Endothelial cell of umbilical vein (primary cell): ENCODE results near the gene ACTA2. TPM values are rescaled to one million over a fixed set of nuclear protein-coding genes. Genes with fewer than 3 reads are reported as not detected.

ENCODE experiments used
- BruUV-seq: library from RNA; stranded (reverse); fragments of 400-500 nt; replicated peaks from 2 replicates; lab custom pipeline; 2021; lab: Mats Ljungman, UMichigan
- CTCF ChIA-PET: fragments of 300-600, 350-600 bp; sonication (Branson Sonifier 250); formaldehyde crosslinking; loops from one replicate; lab custom pipeline; 2021; ENCODE audit warnings: antibody characterized with exemption, inconsistent platforms; lab: Charles Lee
- POLR2A ChIA-PET: fragments of 300-600, 350-600 bp; sonication (Branson Sonifier 250); formaldehyde crosslinking; loops from one replicate; lab custom pipeline; 2021; ENCODE audit warnings: antibody characterized with exemption, inconsistent platforms; lab: Charles Lee
- DNase-seq: peaks from one replicate; pipeline ENCODE4 v3.0.0-alpha.2; 2011; ENCODE audit warnings: low read depth, low spot score
- FAIRE-seq: peaks from 2 replicates; lab custom pipeline; 2011; peaks lifted over from hg19 to GRCh38; lab: Jason Lieb, UNC
- H2AFZ ChIP-seq: 2 replicates; pipeline ENCODE4 v1.6.0; 2012; ENCODE audit warnings: low read depth, low read length, control low read depth, inconsistent platforms
- H3K27ac ChIP-seq: 2 replicates; pipeline ENCODE4 v1.5.1; 2011; ENCODE audit warnings: low read depth, mild to moderate bottlenecking, control low read depth, low read length, moderate library complexity; ENCODE audit not compliant: insufficient read depth
- H3K27me3 ChIP-seq, 2 experiments: 2 replicates each; pipeline versions ENCODE4 v1.6.0 to v1.6.1; 2011; ENCODE audit warnings: low read length in 2 of 2, mixed read lengths in 1 of 2; ENCODE audit not compliant: control insufficient read depth in 2 of 2, insufficient read depth in 2 of 2
- H3K36me3 ChIP-seq, 2 experiments: 2 replicates in 1 of 2; 3 replicates in 1 of 2; pipeline ENCODE4 v1.5.1; 2011; ENCODE audit warnings: low read length in 2 of 2, mild to moderate bottlenecking in 1 of 2, moderate library complexity in 1 of 2; ENCODE audit not compliant: control insufficient read depth in 2 of 2, insufficient read depth in 2 of 2; ENCODE audit errors: extremely low read depth in 1 of 2
- H3K4me1 ChIP-seq: 3 replicates; pipeline ENCODE4 v1.5.1; 2011; ENCODE audit warnings: mild to moderate bottlenecking, low read length; ENCODE audit not compliant: control insufficient read depth, insufficient read depth; ENCODE audit errors: extremely low read depth
- H3K4me2 ChIP-seq: 2 replicates; pipeline ENCODE4 v1.6.1; 2011; ENCODE audit warnings: low read length, control low read depth, mixed read lengths; ENCODE audit not compliant: insufficient read depth
- H3K4me3 ChIP-seq, 3 experiments: fragments of 200-600 bp in 1 of 3; sonication (generic), shearing (Covaris generic) in 1 of 3; replicated peaks in 1 of 3; 2 replicates each; pipeline ENCODE4 v1.5.1; 2011 to 2016; ENCODE audit warnings: control low read depth in 3 of 3, low read length in 3 of 3, mild to moderate bottlenecking in 2 of 3, inconsistent platforms in 1 of 3, low read depth in 1 of 3, moderate library complexity in 1 of 3; ENCODE audit not compliant: insufficient read depth in 1 of 3
- H3K79me2 ChIP-seq: 2 replicates; pipeline ENCODE4 v1.6.0; 2012; ENCODE audit warnings: low read length, inconsistent platforms; ENCODE audit not compliant: control insufficient read depth, insufficient read depth
- H3K9ac ChIP-seq: replicated peaks from 2 replicates; pipeline ENCODE3; 2011; ENCODE audit warnings: low read length, control low read depth; ENCODE audit not compliant: insufficient read depth; ENCODE audit errors: extremely low read depth
- H3K9me1 ChIP-seq: replicated peaks from 3 replicates; pipeline ENCODE4 v1.6.0; 2011; ENCODE audit warnings: mild to moderate bottlenecking, low read length; ENCODE audit not compliant: control insufficient read depth, insufficient read depth; ENCODE audit errors: extremely low read depth
- H3K9me3 ChIP-seq: replicated peaks from 2 replicates; pipeline ENCODE4 v1.5.1; 2012; ENCODE audit warnings: low read length, inconsistent platforms; ENCODE audit not compliant: control insufficient read depth, insufficient read depth
- H4K20me1 ChIP-seq: replicated peaks from 2 replicates; pipeline ENCODE3; 2011; ENCODE audit warnings: mild to moderate bottlenecking, low read length; ENCODE audit not compliant: control insufficient read depth, insufficient read depth; ENCODE audit errors: extremely low read depth
- CTCF ChIP-seq, 2 donors: IDR thresholded peaks; 1 replicate in 1 of 2; 2 replicates in 1 of 2; pipeline ENCODE4 v1.5.1; 2011; ENCODE audit warnings: low read length in 2 of 2, mild to moderate bottlenecking in 2 of 2, moderate library complexity in 2 of 2, control low read depth in 1 of 2, inconsistent platforms in 1 of 2, low read depth in 1 of 2; ENCODE audit not compliant: insufficient read depth in 1 of 2; ENCODE audit errors: extremely low read depth in 1 of 2
- JUN ChIP-seq: IDR thresholded peaks from 2 replicates; pipeline ENCODE4 v1.6.1; 2011; ENCODE audit warnings: borderline replicate concordance, low read depth; ENCODE audit not compliant: insufficient read length, insufficient read depth
- MYC ChIP-seq: IDR thresholded peaks from one replicate; pipeline ENCODE4 v1.6.1; 2011; ENCODE audit warnings: mild to moderate bottlenecking, low read depth, low read length
- POLR2A ChIP-seq: IDR thresholded peaks from 2 replicates; pipeline ENCODE4 v1.6.1; 2012; ENCODE audit warnings: low read depth, mild to moderate bottlenecking, control low read depth, low read length
- POLR2AphosphoS5 ChIP-seq: IDR thresholded peaks from 2 replicates; pipeline ENCODE4 v1.6.1; 2012; ENCODE audit warnings: low read depth, mild to moderate bottlenecking, control low read depth, low read length, moderate library complexity; ENCODE audit not compliant: insufficient read depth
- dilution Hi-C: fragments of 300-500 bp; cut with MboI; formaldehyde crosslinking; loops from one replicate; pipeline ENCODE4 v1.15.0; 2019; ENCODE audit warnings: low sequenced_read_pairs; ENCODE audit not compliant: extremely low pct_ligation_motif_present
- intact Hi-C: fragments of 100-400 bp; cut with micrococcal nuclease; formaldehyde crosslinking; loops from one replicate; pipeline ENCODE4 v1.10.0; 2022
- polyA plus RNA-seq, 4 experiments: library from polyadenylated mRNA; depleted of rRNA in 3 of 4; stranded (reverse) in 3 of 4; unstranded in 1 of 4; fragments of >200 nt; gene quantifications; 2 replicates each; pipeline versions ENCODE4 v1.2.1 to v1.2.3, GENCODE V29; 2011 to 2012; ENCODE audit warnings: missing spikeins in 1 of 4
- total RNA-seq: library from RNA; stranded (reverse); gene quantifications from 2 replicates; pipeline ENCODE4 v1.2.3, GENCODE V29; 2021

Gene ACTA2
- total and polyA plus RNA-seq, 2 donors (not counting 3 experiments of a cell fraction or from before 2014, with no cell fraction given) = 6.3 to 9.7 TPM

GRCh38 chr10:88986549-88987242, 34.1 kb upstream of the ACTA2 start:
- intact Hi-C loops = loop anchor here (1.0 kb wide), 2 partner anchors 51 to 151 kb away; no protein-coding TSS in a partner anchor
- H4K20me1 ChIP-seq = no peaks in the 10 kb centered on the region
- H3K4me2 ChIP-seq = no peak overlapping the region
- FAIRE-seq (no peak), DNase-seq (peak; percentile 68)
- TF ChIP-seq JUN = no peak
- TF ChIP-seq POLR2AphosphoS5 = no peak
- peak; percentile 38 to 51 for TF ChIP-seq CTCF (IDR thresholded peaks at IDR 0.05; ENCODE audit: extremely low read depth in 1 of 2, insufficient read depth in 1 of 2, low read depth in 1 of 2, low read length in 2 of 2)
- no peak for TF ChIP-seq MYC
- TF ChIP-seq POLR2A = no peak
- peaks cover 26% of the 10 kb centered on the region for H3K4me1 ChIP-seq
- dilution Hi-C loops = loop anchor here (25.0 kb wide), 1 partner anchor 226 kb away; the partner anchor contains the start of gene CH25H
- no peak overlapping the region for H3K9ac ChIP-seq
- no peak overlapping the region for H3K27ac ChIP-seq
- H3K36me3 ChIP-seq = no peaks in the 10 kb centered on the region
- BruUV-seq = no TSS peak
- no peak overlapping the region for H2AFZ ChIP-seq
- H3K9me3 ChIP-seq = no peaks in the 10 kb centered on the region
- no peak overlapping the region for H3K4me3 ChIP-seq
- H3K79me2 ChIP-seq = no peaks in the 10 kb centered on the region
- POLR2A ChIA-PET = no interaction called here
- H3K27me3 ChIP-seq = peaks cover 8 to 16% of the 10 kb centered on the region in 2 experiments
- CTCF ChIA-PET = interaction anchor here (0.6 to 4.2 kb wide), 40 partner anchors 8 to 421 kb away, joined by 3 to 103 read pairs (median 4); partner anchors contain the start of gene CH25H
- H3K9me1 ChIP-seq = no peaks in the 10 kb centered on the region
